K562 (cell line): Measurements from ENCODE around the gene TBC1D32. TPM values are rescaled to one million over a fixed set of nuclear protein-coding genes. Genes with fewer than 3 reads are reported as not detected.

Experiments
- ATAC-seq: fragments of 200-7000 bp; cut with Tn5 transposase; 3 replicates; pipeline ENCODE4 v1.9.1; 2020; ENCODE audit warnings: moderate library complexity
- BruUV-seq: library from RNA; stranded (reverse); fragments of 400-500 nt; replicated peaks from 2 replicates; lab custom pipeline; 2021; lab: Mats Ljungman, UMichigan
- CTCF ChIA-PET: fragments of 300-600 bp; formaldehyde crosslinking; extraction: SDS; loops from one replicate; lab custom pipeline; 2021; ENCODE audit warnings: low intra/inter-chr PET ratio; lab: Yijun Ruan, JAX
- POLR2A ChIA-PET: fragments of 300-600, 350-650 bp; sonication (Branson Sonifier 250); formaldehyde crosslinking; extraction: SDS; loops from one replicate; lab custom pipeline; 2021; ENCODE audit warnings: antibody characterized with exemption, inconsistent platforms; lab: Yijun Ruan, JAX
- DNase-seq, 4 experiments: peaks; one replicate each; pipeline versions ENCODE4 v3.0.0 to v3.0.0-alpha.2; 2011 to 2018; ENCODE audit warnings: low spot score in 3 of 4, mixed read lengths in 3 of 4; ENCODE audit errors: extremely low read depth in 1 of 4
- FAIRE-seq: peaks from 2 replicates; lab custom pipeline; 2011; peaks lifted over from hg19 to GRCh38; lab: Jason Lieb, UNC
- H2AFZ ChIP-seq: 2 replicates; pipeline ENCODE4 v1.6.0; 2011; ENCODE audit warnings: low read depth, low read length, control low read depth, inconsistent platforms
- H3K27ac ChIP-seq: fragments of 200-600 bp; 3 replicates; pipeline ENCODE4 v1.8.0; 2011; ENCODE audit warnings: low read depth, mild to moderate bottlenecking, control low read depth, inconsistent platforms, low read length, moderate library complexity, mixed read lengths; ENCODE audit errors: extremely low read depth
- H3K27me3 ChIP-seq, 2 experiments: fragments of 300-600 bp in 1 of 2; 2 replicates in 1 of 2; 3 replicates in 1 of 2; pipeline versions ENCODE4 v1.6.0 to v1.8.0; 2011; ENCODE audit warnings: inconsistent platforms in 2 of 2, low read length in 2 of 2, mild to moderate bottlenecking in 1 of 2, mixed read lengths in 1 of 2, moderate library complexity in 1 of 2; ENCODE audit not compliant: control insufficient read depth in 2 of 2, insufficient read depth in 2 of 2
- H3K36me3 ChIP-seq: fragments of 300-600 bp; 3 replicates; pipeline ENCODE4 v1.8.0; 2011; ENCODE audit warnings: mild to moderate bottlenecking, low read length, inconsistent platforms; ENCODE audit not compliant: control insufficient read depth, insufficient read depth
- H3K4me1 ChIP-seq, 2 experiments: fragments of 200-600 bp in 1 of 2; replicated peaks in 1 of 2; 2 replicates in 1 of 2; 3 replicates in 1 of 2; pipeline versions ENCODE4 v1.5.1 to v1.8.0; 2011; ENCODE audit warnings: inconsistent platforms in 2 of 2, low read length in 2 of 2, mild to moderate bottlenecking in 1 of 2, mixed read lengths in 1 of 2, moderate library complexity in 1 of 2; ENCODE audit not compliant: control insufficient read depth in 2 of 2, insufficient read depth in 2 of 2
- H3K4me2 ChIP-seq: 2 replicates; pipeline ENCODE4 v1.6.1; 2011; ENCODE audit warnings: low read length, control low read depth, inconsistent platforms, mixed read lengths; ENCODE audit not compliant: insufficient read depth
- H3K4me3 ChIP-seq: fragments of 200-600 bp; sonication (generic), shearing (Covaris generic); 2 replicates; pipeline ENCODE4 v1.5.1; 2016; ENCODE audit warnings: control low read depth, inconsistent platforms
- H3K79me2 ChIP-seq: fragments of 200-600 bp; 3 replicates; pipeline ENCODE4 v1.8.0; 2011; ENCODE audit warnings: low read length, inconsistent platforms; ENCODE audit not compliant: control insufficient read depth, insufficient read depth
- H3K9ac ChIP-seq, 2 experiments: 2 replicates each; pipeline versions ENCODE4 v1.6.0 to v1.6.1; 2011; ENCODE audit warnings: low read depth in 2 of 2, low read length in 2 of 2, control low read depth in 1 of 2, inconsistent platforms in 1 of 2, mild to moderate bottlenecking in 1 of 2, mixed read lengths in 1 of 2; ENCODE audit not compliant: insufficient read depth in 1 of 2
- H3K9me1 ChIP-seq: one replicate; pipeline ENCODE4 v1.6.0; 2011; ENCODE audit warnings: inconsistent platforms, mild to moderate bottlenecking, low read length, moderate library complexity; ENCODE audit not compliant: control insufficient read depth, insufficient read depth
- H3K9me3 ChIP-seq: replicated peaks from 2 replicates; pipeline ENCODE4 v1.5.1; 2011; ENCODE audit warnings: low read depth, low read length, inconsistent platforms; ENCODE audit not compliant: control insufficient read depth, insufficient read depth
- H4K20me1 ChIP-seq: replicated peaks from 2 replicates; pipeline ENCODE4 v1.6.1; 2011; ENCODE audit warnings: low read length, inconsistent platforms, mixed read lengths; ENCODE audit not compliant: control insufficient read depth, insufficient read depth
- FOSL1 ChIP-seq: fragments of 200-800 bp; sonication (Bioruptor generic); conservative IDR thresholded peaks from 2 replicates; pipeline ENCODE4 v1.6.1; 2016; ENCODE audit warnings: missing genetic modification characterization, missing compliant biosample characterization
- HIVEP1 ChIP-seq: fragments of 250-450 bp; sonication (Bioruptor Pico); IDR thresholded peaks from 2 replicates; pipeline ENCODE4 v1.4.0; 2020; ENCODE audit warnings: mild to moderate bottlenecking
- KLF1 ChIP-seq: fragments of 450-650 bp; IDR thresholded peaks from 2 replicates; pipeline ENCODE4 v1.6.1; 2016; ENCODE audit warnings: missing genetic modification characterization, missing compliant biosample characterization
- KLF6 ChIP-seq: fragments of 250-450 bp; sonication (Bioruptor Pico); IDR thresholded peaks from 2 replicates; pipeline ENCODE4 v1.4.0; 2020; ENCODE audit warnings: mild to moderate bottlenecking, moderate library complexity, borderline replicate concordance
- LCOR ChIP-seq: sonication (generic); formaldehyde crosslinking; IDR thresholded peaks from 2 replicates; pipeline ENCODE4 v1.8.0; 2022; ENCODE audit warnings: mild to moderate bottlenecking, missing genetic modification reagents
- OTX1 ChIP-seq: fragments of 450-650 bp; formaldehyde crosslinking; IDR thresholded peaks from 2 replicates; pipeline ENCODE4 v1.4.0; 2022; ENCODE audit warnings: mild to moderate bottlenecking
- TRIM25 ChIP-seq: fragments of 450-650 bp; IDR thresholded peaks from 2 replicates; pipeline ENCODE4 v1.7.0; 2016; ENCODE audit warnings: borderline replicate concordance
- ZNF140 ChIP-seq: fragments of 250-450 bp; sonication (Bioruptor Pico); IDR thresholded peaks from 2 replicates; pipeline ENCODE4 v1.8.0; 2021; ENCODE audit warnings: moderate library complexity, mild to moderate bottlenecking, inconsistent platforms
- ZNF232 ChIP-seq: sonication (generic); formaldehyde crosslinking; IDR thresholded peaks from 2 replicates; pipeline ENCODE4 v1.8.0; 2022; ENCODE audit warnings: mild to moderate bottlenecking, missing genetic modification reagents
- WGBS: fragments of 100-300 bp; shearing (Covaris generic); methylation state at CpG from one replicate; pipeline ENCODE4 v1.1.6; 2016; ENCODE audit warnings: low coverage, mixed read lengths; ENCODE audit not compliant: insufficient coverage; ENCODE audit errors: missing lambda C conversion rate; 5-methylcytosine and 5-hydroxymethylcytosine counted together
- in situ Hi-C: fragments of 300-500 bp; cut with MboI; formaldehyde crosslinking; loops from 4 replicates; pipeline ENCODE4 v1.15.0; 2018; ENCODE audit warnings: inconsistent platforms, mixed read lengths
- intact Hi-C: fragments of 100-400 bp; cut with micrococcal nuclease; formaldehyde crosslinking; loops from 2 replicates; pipeline ENCODE4 v1.14.2; 2022
- polyA plus RNA-seq, 8 experiments: library from polyadenylated mRNA; depleted of rRNA in 4 of 8; stranded (reverse) in 5 of 8; unstranded in 3 of 8; fragments of >200 nt; fragmentation: Nextera tagmentation in 2 of 8; fragmentation: Illumina TruSeq in 1 of 8; extraction: Ambion mirVana in 2 of 8; extraction: Trizol in 1 of 8; gene quantifications; 2 replicates each; pipeline versions ENCODE4 v1.2.1 to v1.2.3, GENCODE V29; 2011 to 2014; ENCODE audit warnings: inconsistent platforms in 1 of 8, missing spikeins in 1 of 8
- total RNA-seq, 7 experiments: library from RNA; depleted of rRNA in 6 of 7; stranded (reverse); fragments of >200 nt in 6 of 7; fragmentation: Illumina TruSeq in 2 of 7; extraction: Trizol in 2 of 7; gene quantifications; 2 replicates each; pipeline versions ENCODE4 v1.2.1 to v1.2.3, GENCODE V29; 2011 to 2021; ENCODE audit warnings: low replicate concordance in 1 of 7
- TF ChIP-seq, protein P1 (sequence below): fragments of 250-450 bp; sonication (Bioruptor Pico); IDR thresholded peaks from 2 replicates; pipeline ENCODE4 v1.8.0; 2022; ENCODE audit warnings: moderate library complexity, mild to moderate bottlenecking, inconsistent platforms
- TF ChIP-seq, protein P2 (sequence below): fragments of 450-650 bp; IDR thresholded peaks from 2 replicates; pipeline ENCODE4 v1.6.1; 2017; ENCODE audit warnings: antibody characterized with exemption, mild to moderate bottlenecking

TBC1D32 gene
- total and polyA plus RNA-seq, 9 of the 15 experiments (the other 6 are each of a cell fraction or from before 2014, with no cell fraction given): 2.5 to 9.6 (median 3.9) TPM

DNA sequence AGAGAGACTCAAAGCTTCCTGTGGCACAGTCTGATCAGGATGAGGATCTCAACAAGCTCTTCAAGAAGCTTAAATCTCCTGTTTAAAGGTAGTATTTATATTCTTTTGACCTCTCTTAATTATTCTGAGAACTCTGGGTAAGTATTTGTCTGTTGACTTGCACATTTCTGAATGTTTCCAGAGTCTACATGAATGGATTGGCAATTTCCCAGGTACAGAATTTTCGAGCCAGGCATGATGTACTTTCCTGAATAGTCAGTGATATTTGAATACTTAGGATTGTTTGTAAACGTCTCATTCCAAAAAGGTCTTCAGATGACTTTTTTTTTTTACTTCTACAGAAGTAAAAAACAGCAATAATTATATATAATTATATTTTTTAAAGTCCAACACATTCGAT is 293.4 kb downstream of the TBC1D32 start:
- no peaks in the 10 kb centered on the region for H4K20me1 ChIP-seq
- WGBS: 0% methylated on average over 3 of the region's 3 CpGs
- H2AFZ ChIP-seq: no peak overlapping the region
- no peaks in the 10 kb centered on the region for H3K27me3 ChIP-seq
- no peak overlapping the region for H3K4me3 ChIP-seq
- no peak overlapping the region for H3K27ac ChIP-seq
- H3K4me1 ChIP-seq: no peaks in the 10 kb centered on the region
- CTCF ChIA-PET: no interaction called here
- TF ChIP-seq TRIM25 (no peak), FOSL1 (tag) (no peak), KLF6 (CRISPR knock-in tag) (no peak), ZNF140 (CRISPR knock-in tag) (no peak), KLF1 (no peak), HIVEP1 (CRISPR knock-in tag) (no peak), OTX1 (CRISPR knock-in tag) (no peak), ZNF232 (CRISPR knock-in tag) (no peak), LCOR (CRISPR knock-in tag) (no peak)
- TF ChIP-seq, protein P1, sequence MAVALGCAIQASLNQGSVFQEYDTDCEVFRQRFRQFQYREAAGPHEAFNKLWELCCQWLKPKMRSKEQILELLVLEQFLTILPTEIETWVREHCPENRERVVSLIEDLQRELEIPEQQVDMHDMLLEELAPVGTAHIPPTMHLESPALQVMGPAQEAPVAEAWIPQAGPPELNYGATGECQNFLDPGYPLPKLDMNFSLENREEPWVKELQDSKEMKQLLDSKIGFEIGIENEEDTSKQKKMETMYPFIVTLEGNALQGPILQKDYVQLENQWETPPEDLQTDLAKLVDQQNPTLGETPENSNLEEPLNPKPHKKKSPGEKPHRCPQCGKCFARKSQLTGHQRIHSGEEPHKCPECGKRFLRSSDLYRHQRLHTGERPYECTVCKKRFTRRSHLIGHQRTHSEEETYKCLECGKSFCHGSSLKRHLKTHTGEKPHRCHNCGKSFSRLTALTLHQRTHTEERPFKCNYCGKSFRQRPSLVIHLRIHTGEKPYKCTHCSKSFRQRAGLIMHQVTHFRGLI (CRISPR knock-in tag): no peak
- TF ChIP-seq, protein P2, sequence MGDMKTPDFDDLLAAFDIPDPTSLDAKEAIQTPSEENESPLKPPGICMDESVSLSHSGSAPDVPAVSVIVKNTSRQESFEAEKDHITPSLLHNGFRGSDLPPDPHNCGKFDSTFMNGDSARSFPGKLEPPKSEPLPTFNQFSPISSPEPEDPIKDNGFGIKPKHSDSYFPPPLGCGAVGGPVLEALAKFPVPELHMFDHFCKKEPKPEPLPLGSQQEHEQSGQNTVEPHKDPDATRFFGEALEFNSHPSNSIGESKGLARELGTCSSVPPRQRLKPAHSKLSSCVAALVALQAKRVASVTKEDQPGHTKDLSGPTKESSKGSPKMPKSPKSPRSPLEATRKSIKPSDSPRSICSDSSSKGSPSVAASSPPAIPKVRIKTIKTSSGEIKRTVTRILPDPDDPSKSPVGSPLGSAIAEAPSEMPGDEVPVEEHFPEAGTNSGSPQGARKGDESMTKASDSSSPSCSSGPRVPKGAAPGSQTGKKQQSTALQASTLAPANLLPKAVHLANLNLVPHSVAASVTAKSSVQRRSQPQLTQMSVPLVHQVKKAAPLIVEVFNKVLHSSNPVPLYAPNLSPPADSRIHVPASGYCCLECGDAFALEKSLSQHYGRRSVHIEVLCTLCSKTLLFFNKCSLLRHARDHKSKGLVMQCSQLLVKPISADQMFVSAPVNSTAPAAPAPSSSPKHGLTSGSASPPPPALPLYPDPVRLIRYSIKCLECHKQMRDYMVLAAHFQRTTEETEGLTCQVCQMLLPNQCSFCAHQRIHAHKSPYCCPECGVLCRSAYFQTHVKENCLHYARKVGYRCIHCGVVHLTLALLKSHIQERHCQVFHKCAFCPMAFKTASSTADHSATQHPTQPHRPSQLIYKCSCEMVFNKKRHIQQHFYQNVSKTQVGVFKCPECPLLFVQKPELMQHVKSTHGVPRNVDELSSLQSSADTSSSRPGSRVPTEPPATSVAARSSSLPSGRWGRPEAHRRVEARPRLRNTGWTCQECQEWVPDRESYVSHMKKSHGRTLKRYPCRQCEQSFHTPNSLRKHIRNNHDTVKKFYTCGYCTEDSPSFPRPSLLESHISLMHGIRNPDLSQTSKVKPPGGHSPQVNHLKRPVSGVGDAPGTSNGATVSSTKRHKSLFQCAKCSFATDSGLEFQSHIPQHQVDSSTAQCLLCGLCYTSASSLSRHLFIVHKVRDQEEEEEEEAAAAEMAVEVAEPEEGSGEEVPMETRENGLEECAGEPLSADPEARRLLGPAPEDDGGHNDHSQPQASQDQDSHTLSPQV: no peak
- TF ChIP-seq, all 486 proteins: peak for 0
- Histone ChIP-seq H3K9me3 (no peaks in the 10 kb centered on the region), H3K36me3 (no peaks in the 10 kb centered on the region), H3K9me1 (no peaks in the 10 kb centered on the region), H3K4me2 (no peak overlapping the region), H3K79me2 (no peaks in the 10 kb centered on the region), H3K9ac (no peak overlapping the region)
- intact Hi-C loops (no loop called here), in situ Hi-C loops (no loop called here)
- POLR2A ChIA-PET: no interaction called here
- FAIRE-seq: no peak
- no peak for ATAC-seq
- BruUV-seq: no TSS peak
- no peak for DNase-seq
